Neuronal stem cell (in vitro differentiated cells): ENCODE results near the gene YIPF4.
"Not testable (repeated sequence)": the region's sequence is repeated elsewhere in the genome, so short reads cannot be mapped to it uniquely, and the experiment has no call there.

Experiments used
- DNase-seq: peaks from one replicate; pipeline ENCODE4 v3.0.0-alpha.2; 2013; ENCODE audit warnings: low spot score
- H2AFZ ChIP-seq: one replicate; pipeline ENCODE4 v1.6.1; 2013; ENCODE audit warnings: mild to moderate bottlenecking, low read length, inconsistent platforms
- H2AK5ac ChIP-seq: 2 replicates; pipeline ENCODE4 v1.6.1; 2013; ENCODE audit warnings: low read depth, mild to moderate bottlenecking, inconsistent platforms, low read length, moderate library complexity, mixed read lengths
- H2BK120ac ChIP-seq: 2 replicates; pipeline ENCODE4 v1.6.1; 2013; ENCODE audit warnings: low read depth, mild to moderate bottlenecking, inconsistent platforms, low read length, moderate library complexity, mixed read lengths
- H2BK12ac ChIP-seq: one replicate; pipeline ENCODE4 v1.6.1; 2013; ENCODE audit warnings: low read length, inconsistent platforms
- H2BK15ac ChIP-seq: 2 replicates; pipeline ENCODE4 v1.6.1; 2013; ENCODE audit warnings: mild to moderate bottlenecking, low read length, inconsistent platforms, mixed read lengths
- H2BK5ac ChIP-seq: one replicate; pipeline ENCODE4 v1.6.1; 2013; ENCODE audit warnings: inconsistent platforms, mild to moderate bottlenecking, low read length, moderate library complexity
- H3K14ac ChIP-seq: one replicate; pipeline ENCODE4 v1.6.1; 2013; ENCODE audit warnings: low read length, inconsistent platforms
- H3K18ac ChIP-seq: 2 replicates; pipeline ENCODE4 v1.6.1; 2013; ENCODE audit warnings: low read length, inconsistent platforms
- H3K23ac ChIP-seq: 2 replicates; pipeline ENCODE4 v1.6.1; 2013; ENCODE audit warnings: low read depth, mild to moderate bottlenecking, mixed read lengths, low read length, inconsistent platforms; ENCODE audit not compliant: poor library complexity
- H3K27ac ChIP-seq: replicated peaks from 3 replicates; pipeline ENCODE4 v1.5.1; 2013; ENCODE audit warnings: low read length, inconsistent platforms
- H3K27me3 ChIP-seq, 3 experiments: 2 replicates each; pipeline ENCODE4 v1.6.1; 2013; ENCODE audit warnings: low read length in 3 of 3, mild to moderate bottlenecking in 2 of 3, inconsistent platforms in 1 of 3, low read depth in 1 of 3, mixed read lengths in 1 of 3, moderate library complexity in 1 of 3; ENCODE audit not compliant: control insufficient read depth in 3 of 3, insufficient read depth in 3 of 3
- H3K36me3 ChIP-seq, 2 donors: replicated peaks in 1 of 2; 2 replicates each; pipeline ENCODE4 v1.6.1; 2013; ENCODE audit warnings: low read length in 2 of 2; ENCODE audit not compliant: control insufficient read depth in 2 of 2, insufficient read depth in 2 of 2
- H3K4ac ChIP-seq: 2 replicates; pipeline ENCODE4 v1.6.1; 2013; ENCODE audit warnings: inconsistent platforms, mild to moderate bottlenecking, low read length, moderate library complexity
- H3K4me1 ChIP-seq, 2 donors: 1 replicate in 1 of 2; 2 replicates in 1 of 2; pipeline ENCODE4 v1.6.1; 2013; ENCODE audit warnings: low read length in 2 of 2, low read depth in 1 of 2; ENCODE audit not compliant: control insufficient read depth in 2 of 2, insufficient read depth in 1 of 2
- H3K4me2 ChIP-seq: one replicate; pipeline ENCODE4 v1.6.1; 2013; ENCODE audit warnings: mild to moderate bottlenecking, low read length, inconsistent platforms; ENCODE audit not compliant: insufficient read depth, poor library complexity, severe bottlenecking
- H3K4me3 ChIP-seq, 2 donors: 2 replicates each; pipeline ENCODE4 v1.5.1; 2013; ENCODE audit warnings: low read length in 2 of 2, mild to moderate bottlenecking in 2 of 2, inconsistent platforms in 1 of 2, moderate library complexity in 1 of 2
- H3K79me1 ChIP-seq: one replicate; pipeline ENCODE4 v1.6.1; 2013; ENCODE audit warnings: low read depth, mild to moderate bottlenecking, inconsistent platforms, low read length, moderate library complexity
- H3K9ac ChIP-seq: one replicate; pipeline ENCODE4 v1.6.1; 2013; ENCODE audit warnings: mild to moderate bottlenecking, low read depth, low read length, inconsistent platforms; ENCODE audit not compliant: poor library complexity
- H3K9me3 ChIP-seq, 2 donors: replicated peaks in 1 of 2; 2 replicates each; pipeline versions ENCODE3 to v1.6.1; 2013; ENCODE audit warnings: low read length in 2 of 2, mild to moderate bottlenecking in 2 of 2, inconsistent platforms in 1 of 2, low read depth in 1 of 2, mixed read lengths in 1 of 2, moderate library complexity in 1 of 2; ENCODE audit not compliant: control insufficient read depth in 2 of 2, insufficient read depth in 1 of 2
- H4K8ac ChIP-seq: one replicate; pipeline ENCODE4 v1.6.1; 2013; ENCODE audit warnings: low read depth, mild to moderate bottlenecking, inconsistent platforms, low read length, moderate library complexity
- H4K91ac ChIP-seq: one replicate; pipeline ENCODE4 v1.6.1; 2013; ENCODE audit warnings: low read length, low read depth, mild to moderate bottlenecking, inconsistent platforms; ENCODE audit not compliant: poor library complexity
- WGBS, 2 donors: extraction: QIAGEN DNeasy Blood & Tissue Kit; methylation state at CpG; one replicate each; pipeline ENCODE4 v1.1.7; 2013; ENCODE audit warnings: missing lambda C conversion rate in 2 of 2, mixed read lengths in 1 of 2; ENCODE audit not compliant: insufficient read length in 2 of 2, insufficient replicate concordance in 1 of 2; ENCODE audit errors: extremely low coverage in 2 of 2; 5-methylcytosine and 5-hydroxymethylcytosine counted together

Gene YIPF4

GRCh38 chr2:32310577-32310976, 32.9 kb downstream of the YIPF4 start:
- H4K91ac ChIP-seq, result no peak overlapping the region
- no peak overlapping the region for H3K14ac ChIP-seq
- H3K4me2 ChIP-seq, result no peak overlapping the region
- H3K36me3 ChIP-seq, result peaks cover 0 to 36% of the 10 kb centered on the region in 2 donors
- H2BK5ac ChIP-seq, result no peak overlapping the region
- no peak overlapping the region for H4K8ac ChIP-seq
- H2BK15ac ChIP-seq, result no peak overlapping the region
- H3K27me3 ChIP-seq, result no peaks in the 10 kb centered on the region
- H3K4ac ChIP-seq, result no peak overlapping the region
- no peak overlapping the region for H3K23ac ChIP-seq
- H3K27ac ChIP-seq, result no peak overlapping the region
- H3K9ac ChIP-seq, result no peak overlapping the region
- H3K4me1 ChIP-seq, result no peaks in the 10 kb centered on the region
- H3K18ac ChIP-seq, result no peak overlapping the region
- no peak overlapping the region for H2AFZ ChIP-seq
- H3K79me1 ChIP-seq, result no peaks in the 10 kb centered on the region
- no peak overlapping the region for H2AK5ac ChIP-seq
- H3K4me3 ChIP-seq, result no peak overlapping the region
- H3K9me3 ChIP-seq, result no peaks in the 10 kb centered on the region
- no peak overlapping the region for H2BK120ac ChIP-seq
- no peak for DNase-seq
- no peak overlapping the region for H2BK12ac ChIP-seq
- WGBS, 2 donors, result no CpG with 5 or more reads among the region's 7 CpGs

- WGBS, 2 donors, result no CpG with 5 or more reads among the region's 1 CpG
- H3K79me1 ChIP-seq, result no peaks in the 10 kb centered on the region
- no peak overlapping the region for H3K14ac ChIP-seq
- H2BK12ac ChIP-seq, result no peak overlapping the region
- H3K27ac ChIP-seq, result no peak overlapping the region
- H3K36me3 ChIP-seq, result peaks cover 0 to 15% of the 10 kb centered on the region in 2 donors
- H2BK5ac ChIP-seq, result no peak overlapping the region
- no peak for DNase-seq
- H4K91ac ChIP-seq, result no peak overlapping the region
- H3K4me3 ChIP-seq, result no peak overlapping the region
- H3K18ac ChIP-seq, result no peak overlapping the region
- H2BK15ac ChIP-seq, result no peak overlapping the region
- H3K4me2 ChIP-seq, result no peak overlapping the region
- H3K9ac ChIP-seq, result no peak overlapping the region
- no peaks in the 10 kb centered on the region for H3K9me3 ChIP-seq
- H3K4me1 ChIP-seq, result no peaks in the 10 kb centered on the region
- no peak overlapping the region for H3K4ac ChIP-seq
- H3K23ac ChIP-seq, result no peak overlapping the region
- no peaks in the 10 kb centered on the region for H3K27me3 ChIP-seq
- H2AFZ ChIP-seq, result no peak overlapping the region
- no peak overlapping the region for H4K8ac ChIP-seq
- H2BK120ac ChIP-seq, result no peak overlapping the region
- no peak overlapping the region for H2AK5ac ChIP-seq
Measured at GRCh38 chr2:32314886-32315285, 37.2 kb downstream of the YIPF4 start.

GRCh38 chr2:32328679-32329078, 51.0 kb downstream of the YIPF4 start:
- H4K8ac ChIP-seq, H2AK5ac ChIP-seq, H3K27me3 ChIP-seq, H2BK15ac ChIP-seq, H3K14ac ChIP-seq, H3K27ac ChIP-seq, H3K4me1 ChIP-seq, H2BK5ac ChIP-seq, H3K18ac ChIP-seq, H3K4me2 ChIP-seq, H3K36me3 ChIP-seq, H3K9ac ChIP-seq, H2BK12ac ChIP-seq, H4K91ac ChIP-seq, H3K9me3 ChIP-seq, H3K79me1 ChIP-seq, H2AFZ ChIP-seq, H3K4ac ChIP-seq, H3K23ac ChIP-seq, DNase-seq, H2BK120ac ChIP-seq, H3K4me3 ChIP-seq: not testable (repeated sequence)
- no CpG with 5 or more reads among the region's 1 CpG for WGBS, 2 donors

GRCh38 chr2:32329180-32329980, 51.7 kb downstream of the YIPF4 start:
- not testable (repeated sequence) for H3K27ac ChIP-seq, H4K91ac ChIP-seq, H2BK5ac ChIP-seq, H3K9ac ChIP-seq, H3K9me3 ChIP-seq, H3K4me3 ChIP-seq, DNase-seq, H2BK15ac ChIP-seq, H2BK12ac ChIP-seq, H4K8ac ChIP-seq, H3K79me1 ChIP-seq, H3K23ac ChIP-seq, H3K4ac ChIP-seq, H3K14ac ChIP-seq, H2AFZ ChIP-seq, H3K36me3 ChIP-seq, H2BK120ac ChIP-seq, H3K27me3 ChIP-seq, H3K4me1 ChIP-seq, H2AK5ac ChIP-seq, H3K18ac ChIP-seq, H3K4me2 ChIP-seq
- no CpG with 5 or more reads among the region's 14 CpGs for WGBS, 2 donors
